HG03159 (cell line): Measurements from ENCODE around the gene FEN1.

Experiments
- ATAC-seq: cut with Tn5 transposase; IDR thresholded peaks from one replicate; pipeline ENCODE4 v1.9.1; 2021; ENCODE audit warnings: mild to moderate bottlenecking, moderate library complexity; ENCODE audit not compliant: unreplicated experiment

Gene FEN1

DNA sequence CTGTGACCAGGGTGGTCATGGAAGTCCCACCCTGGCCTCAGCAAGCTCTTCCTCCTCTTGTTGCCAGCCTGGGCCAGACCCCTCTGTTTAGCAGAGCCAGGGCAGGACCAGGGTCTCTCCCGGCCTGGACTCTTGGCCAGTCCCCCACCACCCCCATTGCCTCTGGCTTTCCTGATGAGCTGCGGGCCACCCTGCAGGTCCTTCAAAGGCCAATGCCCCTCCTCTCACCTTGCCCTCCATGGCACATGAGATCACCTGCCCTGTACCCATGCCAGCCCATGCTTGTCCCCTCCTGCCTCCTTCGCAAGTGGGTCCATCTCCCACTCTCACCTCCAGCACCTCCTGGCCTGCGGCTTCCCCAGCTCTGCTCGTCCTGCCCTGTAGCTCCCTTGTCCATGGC lies 45.8 kb downstream of the FEN1 start:
- no peak for ATAC-seq

DNA sequence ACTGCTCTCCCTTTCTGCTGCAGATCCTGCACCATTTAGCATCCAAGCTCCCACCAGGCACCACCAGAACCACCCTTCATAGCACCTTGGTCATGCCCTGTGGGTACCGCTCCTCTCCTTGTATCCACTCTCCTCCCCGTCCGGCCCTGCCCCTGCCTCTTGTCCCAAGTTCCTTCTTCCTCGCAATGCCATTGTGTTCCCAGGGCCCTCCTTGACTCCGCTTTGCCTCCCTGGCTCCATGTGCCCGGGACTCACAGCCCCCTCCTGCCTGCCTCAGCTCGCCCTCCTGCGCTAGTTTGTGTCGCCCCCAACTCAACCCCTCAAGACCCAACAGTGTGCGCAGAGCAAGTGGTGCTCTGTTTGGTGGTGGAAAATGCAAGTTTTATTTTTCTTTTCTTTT lies 46.2 kb downstream of the FEN1 start:
- no peak for ATAC-seq

DNA sequence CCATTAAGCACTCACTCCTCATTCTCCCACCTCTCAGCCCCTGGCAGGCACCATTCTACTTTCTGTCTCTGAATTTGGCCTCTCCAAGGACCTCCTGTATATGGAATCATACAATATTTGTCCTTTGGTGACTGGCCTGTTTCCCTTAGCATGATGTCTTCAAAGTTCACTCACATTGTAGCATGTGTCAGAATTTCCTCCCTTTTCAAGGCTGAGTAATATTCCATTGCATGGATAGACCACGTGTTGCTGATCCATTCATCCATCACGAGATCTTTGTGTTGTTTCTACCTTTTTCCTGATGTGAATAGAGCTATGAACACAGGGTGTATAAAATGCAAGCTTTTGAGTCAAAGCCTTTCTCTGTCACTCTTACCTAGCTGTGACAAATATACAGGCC lies 47.0 kb downstream of the FEN1 start:
- no peak for ATAC-seq

DNA sequence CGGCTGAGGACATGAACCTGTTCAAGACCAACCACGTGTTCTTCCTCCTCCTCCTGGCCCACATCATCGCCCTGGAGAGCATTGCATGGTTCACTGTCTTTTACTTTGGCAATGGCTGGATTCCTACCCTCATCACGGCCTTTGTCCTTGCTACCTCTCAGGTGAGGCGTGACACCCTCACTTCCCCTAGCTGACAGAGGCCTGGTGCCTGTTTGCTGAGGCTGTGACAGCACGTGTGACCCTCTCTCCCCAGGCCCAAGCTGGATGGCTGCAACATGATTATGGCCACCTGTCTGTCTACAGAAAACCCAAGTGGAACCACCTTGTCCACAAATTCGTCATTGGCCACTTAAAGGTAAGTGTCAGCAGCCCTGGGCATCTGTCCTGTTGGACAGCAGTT lies 47.7 kb downstream of the FEN1 start:
- ATAC-seq, result no peak

DNA sequence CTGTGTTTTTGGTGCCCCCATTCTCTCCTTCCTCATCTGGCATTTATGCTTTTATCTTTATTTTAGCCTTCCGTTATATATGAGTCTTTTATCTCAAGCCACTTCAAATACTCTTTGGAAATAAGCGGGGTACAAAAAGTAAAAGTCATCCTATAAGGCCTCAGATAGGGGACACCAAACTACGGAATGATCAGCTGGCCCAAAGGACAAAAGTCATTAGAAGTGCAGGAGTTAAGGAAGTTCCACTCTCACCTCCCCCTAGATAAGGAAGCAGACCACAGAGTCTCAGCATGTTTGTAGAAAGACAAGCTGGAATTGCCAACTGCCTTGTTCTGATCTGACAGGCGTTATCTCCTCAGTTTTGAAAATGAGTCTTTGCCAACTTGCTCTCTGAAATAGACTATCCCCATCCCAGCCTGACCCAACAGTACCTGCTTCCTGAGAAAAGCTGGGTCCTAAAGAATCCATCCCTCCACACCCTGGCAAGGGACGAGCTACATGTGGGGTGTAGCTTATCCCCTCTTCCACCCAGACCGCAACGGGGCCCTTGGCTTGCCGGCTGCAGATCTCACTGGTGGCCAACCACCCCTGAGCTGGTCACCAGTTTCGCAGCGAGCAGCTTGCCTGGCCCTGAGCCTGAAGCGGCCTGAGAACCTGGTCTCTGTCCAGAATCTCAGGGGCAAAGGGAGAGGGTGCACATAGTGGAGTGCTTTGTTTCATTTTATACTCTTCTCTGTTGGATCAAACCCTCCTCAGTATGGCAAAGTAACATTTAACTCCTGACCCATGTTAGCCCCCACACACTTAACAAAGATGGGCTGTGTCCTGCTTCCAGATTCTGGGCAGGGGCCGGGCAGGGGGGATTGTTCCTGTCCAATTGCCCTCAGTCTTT lies 49.2 kb downstream of the FEN1 start:
- ATAC-seq, result no peak

DNA sequence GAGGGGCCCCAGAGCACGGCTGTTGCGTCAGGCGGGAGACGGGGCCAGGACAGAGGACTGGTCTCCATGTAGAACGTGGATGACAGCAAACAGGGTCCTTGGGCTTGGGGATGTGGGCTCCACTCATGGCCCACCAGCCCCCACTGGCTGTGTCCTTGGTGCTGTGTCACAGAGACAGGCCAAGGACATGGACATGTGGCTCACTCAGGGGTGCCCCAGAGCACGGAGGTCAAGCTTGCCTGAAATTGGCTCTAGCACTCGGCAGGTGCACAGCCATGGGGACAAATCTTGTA lies 49.8 kb downstream of the FEN1 start:
- ATAC-seq, result no peak

DNA sequence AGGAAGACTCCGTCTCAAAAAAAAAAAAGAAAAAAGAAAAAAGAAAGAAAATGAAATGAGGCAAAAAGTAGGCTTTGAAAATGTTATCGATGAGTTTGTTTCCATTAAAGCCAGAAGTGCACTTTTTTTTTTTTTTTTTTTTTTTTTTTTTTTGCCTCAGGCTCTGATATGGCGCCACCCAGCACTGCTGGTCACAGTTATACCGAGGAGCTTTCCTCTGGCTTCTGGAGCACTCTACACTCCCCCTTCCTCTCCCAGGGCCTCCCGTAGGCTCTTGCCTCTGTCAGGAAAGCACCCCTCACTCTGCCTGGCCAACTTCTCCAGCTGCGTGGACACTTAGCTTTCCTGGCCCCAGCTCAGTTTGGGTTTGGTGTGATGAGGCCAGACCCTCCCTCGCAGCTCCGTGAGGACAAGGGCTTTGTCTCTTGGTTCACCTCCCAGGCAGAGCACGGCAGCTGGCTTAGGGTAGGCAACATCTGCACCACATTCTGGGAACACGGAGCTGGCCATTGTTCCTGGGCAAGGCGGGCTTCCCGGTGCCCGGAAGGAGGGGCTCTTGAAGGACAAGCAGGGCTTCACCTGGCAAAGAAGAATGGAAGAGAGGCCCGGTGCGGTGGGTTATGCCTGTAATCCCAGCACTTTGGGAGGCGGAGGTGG lies 52.3 kb downstream of the FEN1 start:
- no peak for ATAC-seq

DNA sequence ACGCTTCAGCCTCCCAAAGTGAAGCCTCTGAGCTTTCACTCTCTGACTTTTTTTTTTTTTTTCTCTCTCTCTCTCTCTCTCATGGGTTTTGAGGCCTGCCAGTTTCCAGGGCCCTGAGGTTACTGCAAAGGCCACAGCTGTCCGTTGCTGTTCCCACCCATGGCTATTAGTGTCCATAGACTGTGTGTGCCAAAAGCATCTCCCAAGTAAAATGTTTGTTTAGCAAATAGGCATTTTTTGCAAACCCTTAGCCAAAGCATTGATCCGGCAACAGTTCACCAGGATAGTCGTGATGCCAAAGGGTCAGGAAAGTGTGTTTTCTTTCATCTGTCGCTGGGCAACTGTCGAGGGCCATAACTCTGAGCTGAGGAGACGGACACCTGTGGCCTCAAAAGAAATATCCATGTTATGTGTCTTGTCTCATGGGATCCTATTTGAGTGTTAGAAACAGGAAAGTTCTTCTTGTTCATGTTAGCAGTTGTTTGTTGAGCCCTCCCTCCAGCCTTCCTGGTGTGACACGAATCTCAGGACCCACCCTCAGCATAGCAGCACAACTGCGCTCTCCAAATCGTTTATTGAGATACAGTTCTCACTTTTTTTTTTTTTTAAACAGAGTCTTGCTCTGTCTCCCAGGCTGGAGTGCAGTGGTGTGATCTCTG lies 53.8 kb downstream of the FEN1 start:
- no peak for ATAC-seq
